GM19463 (cell line): ENCODE measurements around the gene RDH13.
"Not testable (repeated sequence)": the region's sequence is repeated elsewhere in the genome, so short reads cannot be mapped to it uniquely, and the experiment has no call there.

Experiments used
- ATAC-seq: cut with Tn5 transposase; IDR thresholded peaks from one replicate; pipeline ENCODE4 v1.9.1; 2021; ENCODE audit warnings: mild to moderate bottlenecking, moderate library complexity; ENCODE audit not compliant: unreplicated experiment

RDH13 gene, protein sequence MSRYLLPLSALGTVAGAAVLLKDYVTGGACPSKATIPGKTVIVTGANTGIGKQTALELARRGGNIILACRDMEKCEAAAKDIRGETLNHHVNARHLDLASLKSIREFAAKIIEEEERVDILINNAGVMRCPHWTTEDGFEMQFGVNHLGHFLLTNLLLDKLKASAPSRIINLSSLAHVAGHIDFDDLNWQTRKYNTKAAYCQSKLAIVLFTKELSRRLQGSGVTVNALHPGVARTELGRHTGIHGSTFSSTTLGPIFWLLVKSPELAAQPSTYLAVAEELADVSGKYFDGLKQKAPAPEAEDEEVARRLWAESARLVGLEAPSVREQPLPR

DNA sequence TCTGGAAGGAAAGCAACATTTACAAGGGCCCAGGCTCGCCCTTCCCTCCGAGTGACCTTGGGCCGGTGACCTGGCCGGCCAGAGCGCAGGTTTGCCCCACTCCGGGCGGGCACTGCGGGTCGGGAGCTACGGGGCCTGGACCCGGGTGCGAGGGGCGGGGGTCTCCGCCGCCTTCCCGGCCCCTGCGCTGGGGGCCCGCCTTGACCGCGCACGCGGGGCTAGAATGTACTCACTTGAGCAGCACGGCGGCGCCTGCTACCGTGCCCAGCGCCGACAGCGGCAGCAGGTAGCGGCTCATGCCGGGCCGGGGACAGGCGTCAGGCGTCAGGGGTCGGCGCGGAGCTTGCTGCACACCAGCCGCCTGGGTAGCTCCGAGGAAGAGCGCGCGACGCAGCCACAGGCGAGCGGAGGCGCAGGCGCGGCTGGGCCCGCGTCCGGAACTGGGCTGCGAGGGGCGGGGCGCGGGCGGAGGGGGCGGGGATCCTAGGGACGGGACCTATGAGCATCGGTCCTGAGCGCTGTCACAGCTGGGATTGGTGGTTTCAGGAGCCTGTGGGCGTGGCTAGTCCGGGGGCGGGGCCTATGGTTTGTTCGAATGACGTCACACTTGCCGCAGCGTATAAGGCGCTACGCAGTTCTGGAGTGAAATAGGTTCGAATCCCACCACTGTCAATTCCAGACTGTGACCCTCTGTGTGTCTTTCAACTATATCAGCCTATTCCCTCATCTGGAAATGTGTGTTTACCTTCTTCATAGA lies at the start of gene RDH13:
Gene RDH13 (minus strand): TSS at position 414 of the 757 bp plus-strand sequence. CDS start 116 bp downstream, at position 298.
- peak; percentile 93 for ATAC-seq

GRCh38 chr19:55112246-55112776 lies 49.4 kb upstream of the RDH13 start:
- ATAC-seq = no peak

DNA sequence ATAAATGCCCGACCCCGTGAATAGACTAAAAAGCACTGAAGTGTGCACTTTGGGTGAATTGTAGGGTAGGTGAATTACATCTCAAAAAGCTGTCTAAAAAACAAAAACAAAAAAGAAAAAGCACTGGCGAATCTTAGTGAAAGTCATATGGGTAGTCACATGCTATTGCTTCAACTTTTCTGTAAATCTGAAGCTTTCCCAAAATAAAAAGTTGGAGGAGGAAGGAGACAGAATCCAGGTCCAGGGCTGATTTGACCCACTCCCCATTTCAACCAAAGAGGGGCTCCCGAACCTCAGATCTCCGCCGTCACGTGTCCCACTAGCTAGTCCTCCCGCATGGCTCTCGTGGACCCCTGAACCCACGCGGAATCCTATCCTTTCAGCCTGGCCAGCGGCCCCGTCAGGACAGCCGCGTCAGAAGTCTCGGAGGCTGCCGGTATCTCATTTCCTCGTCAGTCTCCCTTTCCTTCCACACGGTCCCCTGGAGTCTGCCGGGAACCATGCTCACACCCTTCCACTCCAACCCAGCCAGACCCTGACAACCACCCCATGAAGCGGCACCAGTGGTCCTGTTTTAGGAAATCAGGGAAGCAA lies 48.4 kb upstream of the RDH13 start:
- ATAC-seq = no peak

- ATAC-seq = no peak
Measured at GRCh38 chr19:55109527-55110291, 46.8 kb upstream of the RDH13 start.

DNA sequence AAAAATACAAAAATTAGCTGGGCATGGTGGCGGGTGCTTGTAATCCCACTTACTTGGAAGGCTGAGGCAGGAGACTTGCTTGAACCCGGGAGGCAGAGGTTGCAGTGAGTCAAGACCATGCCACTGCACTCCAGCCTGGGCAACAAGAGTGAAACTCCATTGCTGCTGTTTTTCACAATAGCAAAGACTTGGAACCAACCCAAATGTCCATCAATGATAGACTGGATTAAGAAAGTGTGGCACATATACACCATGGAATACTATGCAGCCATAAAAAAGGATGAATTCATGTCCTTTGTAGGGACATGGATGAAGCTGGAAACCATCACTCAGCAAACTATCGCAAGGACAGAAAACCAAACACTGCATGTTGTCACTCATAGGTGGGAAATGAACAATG lies 44.3 kb upstream of the RDH13 start:
- ATAC-seq = not testable (repeated sequence)

GRCh38 chr19:55106591-55106990 lies 43.6 kb upstream of the RDH13 start:
- ATAC-seq = no peak

- no peak for ATAC-seq
Measured at GRCh38 chr19:55105237-55105636, 42.3 kb upstream of the RDH13 start.

DNA sequence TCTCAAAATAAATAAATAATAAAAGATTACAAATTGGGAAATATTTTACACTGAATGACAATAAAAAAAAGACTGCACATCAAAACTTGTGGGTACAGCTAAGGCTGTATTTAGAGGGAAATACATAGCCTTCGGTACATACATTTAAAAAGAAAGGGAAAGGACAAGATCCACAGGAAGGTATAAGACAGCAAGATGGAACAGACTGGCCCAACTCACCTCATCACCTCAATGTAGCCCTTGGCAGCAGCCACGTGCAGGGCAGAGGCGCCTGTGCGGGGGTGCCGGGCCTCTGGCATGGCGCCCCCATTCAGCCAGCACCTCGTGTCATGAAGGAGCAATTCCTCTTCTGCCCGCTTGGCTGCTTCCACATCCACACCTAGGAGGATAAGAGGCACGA lies 40.2 kb upstream of the RDH13 start:
- no peak for ATAC-seq

- ATAC-seq = no peak
Measured at GRCh38 chr19:55101261-55101660, 38.3 kb upstream of the RDH13 start.

DNA sequence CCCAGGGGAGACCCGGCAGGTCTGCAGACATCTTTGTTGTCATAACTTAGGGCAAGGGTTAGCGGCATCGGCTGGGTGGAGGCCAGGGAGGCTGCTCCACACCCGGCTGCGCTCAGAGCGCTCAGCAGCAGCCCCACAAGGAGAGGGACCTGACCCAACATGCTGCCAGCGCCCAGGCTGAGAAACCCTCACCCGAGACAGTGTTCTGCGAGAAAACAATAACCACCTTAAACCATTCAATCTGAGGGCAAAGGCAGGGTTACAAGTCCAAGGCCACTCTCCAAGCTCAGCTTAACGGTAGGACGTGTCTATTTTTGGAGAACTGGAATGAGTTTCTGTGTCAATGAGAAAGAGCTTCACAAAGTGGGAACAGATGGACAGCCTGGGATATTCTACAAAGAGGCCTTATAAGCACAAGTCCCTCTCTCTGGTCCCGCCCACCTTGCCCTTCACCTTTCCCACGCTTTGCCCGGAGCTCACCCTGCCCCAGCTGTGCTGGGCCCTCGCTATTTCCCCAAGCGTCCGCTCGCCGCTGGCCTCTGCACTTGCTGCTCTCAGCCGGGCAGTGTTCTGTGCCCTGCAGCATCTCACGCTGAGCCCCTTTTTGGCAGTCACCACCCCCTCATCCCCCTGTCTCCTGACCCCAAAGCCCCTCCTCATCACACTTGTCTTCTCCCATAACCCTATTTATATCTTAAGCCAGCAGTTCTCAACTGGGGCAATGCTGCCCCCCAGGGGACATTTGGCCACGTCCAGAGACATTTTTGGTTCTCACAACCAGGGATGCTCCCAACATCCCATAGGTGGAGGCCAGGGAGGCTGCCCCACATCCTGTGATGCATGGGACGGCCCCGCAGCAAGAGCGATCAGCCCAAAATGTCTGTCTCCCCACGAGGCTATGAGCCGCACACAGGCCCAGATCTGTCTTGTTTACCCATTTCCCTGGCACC lies 36.9 kb upstream of the RDH13 start:
- no peak for ATAC-seq

DNA sequence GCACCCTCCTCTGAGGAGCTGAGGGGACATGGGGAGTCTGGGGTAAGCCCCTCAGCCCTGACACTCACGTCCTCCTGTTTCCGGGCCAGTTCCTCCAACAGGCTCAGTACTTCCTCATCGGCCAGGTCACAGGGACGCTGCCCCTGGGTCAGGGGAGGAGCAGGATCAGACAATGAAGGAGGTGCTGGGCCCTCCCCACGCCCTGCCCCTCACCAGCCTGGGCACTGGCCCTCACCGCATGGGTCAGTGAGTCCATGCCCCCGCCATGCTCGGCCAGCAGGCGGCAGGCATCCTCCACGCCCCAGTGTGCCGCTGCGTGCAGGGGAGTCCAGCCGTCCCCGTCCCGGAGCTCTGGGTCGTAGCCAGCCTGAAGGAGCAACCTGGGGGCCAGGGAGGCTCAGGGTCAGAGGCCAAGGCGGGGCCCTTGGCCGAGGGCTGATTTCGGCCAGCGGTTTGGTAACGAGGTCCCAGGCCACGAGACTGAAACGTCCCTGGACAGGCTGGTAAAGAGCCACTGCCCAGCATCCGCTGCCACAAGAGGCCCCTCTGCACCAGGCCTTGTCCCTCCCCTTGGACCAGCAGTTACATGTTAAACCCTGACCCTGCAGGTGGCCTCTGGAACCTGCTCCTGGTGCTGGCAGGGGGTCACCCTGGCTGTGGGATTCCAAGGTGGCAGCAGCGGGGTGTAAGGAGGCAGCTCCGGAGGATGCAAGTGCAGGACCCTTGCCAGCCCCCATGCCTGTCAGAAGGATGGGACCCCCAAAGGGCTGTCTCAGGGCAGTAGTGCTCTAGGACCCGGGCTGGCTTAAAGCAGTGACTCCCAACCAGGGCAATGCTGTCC lies 36.0 kb upstream of the RDH13 start:
- ATAC-seq = no peak

GRCh38 chr19:55097864-55098715 lies 35.1 kb upstream of the RDH13 start:
- no peak for ATAC-seq

DNA sequence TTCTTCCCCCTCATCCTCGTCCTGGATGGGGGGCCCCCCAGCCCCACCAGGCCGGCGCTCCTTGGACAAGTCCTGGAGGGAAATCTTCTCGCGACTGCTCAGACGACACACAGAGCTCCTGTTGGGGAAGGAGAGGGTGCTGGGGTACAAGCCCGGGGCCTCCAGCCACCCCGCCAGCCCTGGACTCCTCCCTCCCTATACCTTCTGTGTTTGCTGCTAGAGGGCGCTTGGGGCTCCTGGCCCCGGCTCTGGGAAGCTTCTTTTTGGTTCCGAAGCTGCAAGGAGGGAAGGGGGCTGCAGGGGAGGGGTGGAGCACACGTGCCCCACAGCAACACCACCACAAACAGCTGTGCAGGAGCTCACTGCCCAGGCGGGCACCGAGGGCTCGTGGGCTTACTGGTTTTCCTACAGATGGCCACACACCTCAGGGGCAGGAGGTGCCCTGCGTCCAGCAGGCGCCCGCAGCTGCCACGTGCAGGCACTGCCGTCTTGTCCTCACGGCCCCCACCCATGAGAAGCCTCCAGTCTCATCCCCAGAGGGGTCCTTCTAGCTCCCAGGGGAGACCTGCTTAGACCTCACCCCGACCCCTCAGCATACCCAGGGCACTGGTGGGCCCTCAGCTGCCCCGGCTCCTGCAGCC lies 33.2 kb upstream of the RDH13 start:
- ATAC-seq = no peak

- ATAC-seq = no peak
Measured at GRCh38 chr19:55095260-55096060, 32.5 kb upstream of the RDH13 start.

- no peak for ATAC-seq
Measured at GRCh38 chr19:55094456-55095259, 31.7 kb upstream of the RDH13 start.
